ENCODE measurements around the gene SLC9A7.

DNA sequence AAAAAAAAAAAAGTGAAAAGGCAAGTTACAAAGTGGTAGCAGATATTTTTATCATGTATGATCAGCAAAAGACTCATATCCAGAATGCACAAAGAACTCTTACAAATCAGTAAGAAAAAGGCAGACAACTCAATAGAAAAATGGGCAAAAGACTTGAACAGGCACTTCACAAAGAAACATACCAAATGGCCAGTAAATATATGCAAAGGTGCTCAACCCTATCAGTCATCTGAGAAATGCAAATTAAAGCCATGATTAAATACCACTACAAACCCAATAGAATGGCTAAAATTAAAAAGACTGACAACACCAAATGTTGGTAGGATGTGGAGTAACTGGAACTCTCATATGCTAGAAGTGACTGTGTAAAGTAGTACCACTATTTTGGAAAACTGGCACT is 140.0 kb downstream of the SLC9A7 start:
- TF ChIP-seq CTCF (conservative IDR thresholded peaks at IDR 0.05; ENCODE audit: low read length) (no peak), EZH2phosphoT487 (IDR thresholded peaks at IDR 0.05; ENCODE audit: borderline replicate concordance) (no peak)

Measured in Loucy (cell line).